ENCODE results near the gene ACACA.

DNA sequence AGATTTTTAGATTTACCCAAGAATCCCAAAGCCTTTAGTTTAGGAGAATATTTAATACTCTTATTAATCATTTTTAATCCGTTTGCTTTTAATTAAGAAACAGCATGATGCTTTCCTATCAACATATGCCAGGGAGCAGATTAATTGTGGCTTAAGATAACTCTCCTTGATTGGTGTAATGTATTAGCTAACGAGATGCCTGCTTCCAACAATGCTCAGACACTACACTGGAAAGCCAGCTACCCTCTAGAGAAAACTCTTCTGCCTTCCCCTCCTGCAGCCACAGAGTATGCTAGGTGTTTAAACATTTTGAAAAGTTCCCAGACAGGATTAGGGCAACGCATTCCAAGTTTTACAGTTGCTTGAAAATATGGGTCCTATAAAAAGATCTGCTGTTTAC is 315.7 kb downstream of the ACACA start:
- TF ChIP-seq, protein P1, sequence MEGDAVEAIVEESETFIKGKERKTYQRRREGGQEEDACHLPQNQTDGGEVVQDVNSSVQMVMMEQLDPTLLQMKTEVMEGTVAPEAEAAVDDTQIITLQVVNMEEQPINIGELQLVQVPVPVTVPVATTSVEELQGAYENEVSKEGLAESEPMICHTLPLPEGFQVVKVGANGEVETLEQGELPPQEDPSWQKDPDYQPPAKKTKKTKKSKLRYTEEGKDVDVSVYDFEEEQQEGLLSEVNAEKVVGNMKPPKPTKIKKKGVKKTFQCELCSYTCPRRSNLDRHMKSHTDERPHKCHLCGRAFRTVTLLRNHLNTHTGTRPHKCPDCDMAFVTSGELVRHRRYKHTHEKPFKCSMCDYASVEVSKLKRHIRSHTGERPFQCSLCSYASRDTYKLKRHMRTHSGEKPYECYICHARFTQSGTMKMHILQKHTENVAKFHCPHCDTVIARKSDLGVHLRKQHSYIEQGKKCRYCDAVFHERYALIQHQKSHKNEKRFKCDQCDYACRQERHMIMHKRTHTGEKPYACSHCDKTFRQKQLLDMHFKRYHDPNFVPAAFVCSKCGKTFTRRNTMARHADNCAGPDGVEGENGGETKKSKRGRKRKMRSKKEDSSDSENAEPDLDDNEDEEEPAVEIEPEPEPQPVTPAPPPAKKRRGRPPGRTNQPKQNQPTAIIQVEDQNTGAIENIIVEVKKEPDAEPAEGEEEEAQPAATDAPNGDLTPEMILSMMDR (IDR thresholded peaks at IDR 0.05; ENCODE audit: low read length), result no peak
- no peak for TF ChIP-seq EZH2 (optimal IDR thresholded peaks at IDR 0.05; ENCODE audit: low read depth, low read length)

Data from MM.1S (cell line).